Chondrocyte (in vitro differentiated cells): Measurements from ENCODE around the gene GSTT2. TPM values are rescaled to one million over a fixed set of nuclear protein-coding genes. Genes with fewer than 3 reads are reported as not detected.
"Not testable (repeated sequence)": the region's sequence is repeated elsewhere in the genome, so short reads cannot be mapped to it uniquely, and the experiment has no call there.

Source experiments
- DNase-seq: peaks from one replicate; pipeline ENCODE4 v3.0.0; 2021; ENCODE audit warnings: mixed read lengths, low spot score
- H3K27ac Mint-ChIP-seq: one replicate; pipeline ENCODE4 v1.8.0; 2021; ENCODE audit warnings: mild to moderate bottlenecking, moderate library complexity, mixed read lengths; ENCODE audit not compliant: unreplicated experiment
- H3K27me3 Mint-ChIP-seq: 2 replicates; pipeline ENCODE4 v1.8.0; 2021; ENCODE audit warnings: low read depth, mixed read lengths
- H3K36me3 Mint-ChIP-seq: 2 replicates; pipeline ENCODE4 v1.8.0; 2021; ENCODE audit warnings: low read depth, mixed read lengths
- H3K4me1 Mint-ChIP-seq: 2 replicates; pipeline ENCODE4 v1.8.0; 2021; ENCODE audit warnings: low read depth, mild to moderate bottlenecking, mixed read lengths
- H3K4me3 Mint-ChIP-seq: one replicate; pipeline ENCODE4 v1.8.0; 2021; ENCODE audit warnings: mild to moderate bottlenecking, moderate library complexity, mixed read lengths; ENCODE audit not compliant: unreplicated experiment
- H3K9me3 Mint-ChIP-seq: 2 replicates; pipeline ENCODE4 v1.8.0; 2021; ENCODE audit warnings: low read depth, mixed read lengths
- total RNA-seq: library from RNA; stranded (reverse); gene quantifications from 3 replicates; pipeline ENCODE4 v1.2.1, GENCODE V29; 2021
- TF ChIP-seq, protein P1 (sequence below): fragments of 200-600 bp; sonication (generic); IDR thresholded peaks from 2 replicates; pipeline ENCODE4 v1.5.0; 2021; ENCODE audit warnings: antibody characterized with exemption, mild to moderate bottlenecking, moderate library complexity

Gene GSTT2
- total RNA-seq, 1 donor from 2014 or later: not detected

DNA sequence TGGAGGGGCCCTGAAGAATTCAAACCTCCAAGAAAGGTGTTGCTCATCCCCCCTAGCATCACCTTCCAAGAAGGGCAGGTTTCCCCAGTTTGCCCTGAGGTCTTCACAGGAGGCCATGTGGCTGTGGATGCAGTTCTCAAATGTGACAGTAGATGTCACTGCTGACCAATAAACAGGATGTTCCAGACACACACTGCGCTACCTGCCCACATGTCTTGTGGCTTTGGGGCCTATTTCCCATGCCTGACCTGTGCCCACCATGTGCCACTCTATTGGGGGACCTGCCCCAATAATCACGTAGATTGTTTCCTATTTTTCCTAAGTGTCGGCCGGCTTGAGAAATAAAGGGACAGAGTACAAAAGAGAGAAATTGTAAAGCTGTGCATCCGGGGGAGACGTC lies 4.5 kb downstream of the GSTT2 start:
- Mint-ChIP-seq H3K36me3 (no peaks in the 10 kb centered on the region), H3K4me3 (no peak overlapping the region), H3K4me1 (no peaks in the 10 kb centered on the region), H3K27me3 (no peaks in the 10 kb centered on the region), H3K27ac (no peak overlapping the region), H3K9me3 (no peaks in the 10 kb centered on the region)
- TF ChIP-seq, protein P1, sequence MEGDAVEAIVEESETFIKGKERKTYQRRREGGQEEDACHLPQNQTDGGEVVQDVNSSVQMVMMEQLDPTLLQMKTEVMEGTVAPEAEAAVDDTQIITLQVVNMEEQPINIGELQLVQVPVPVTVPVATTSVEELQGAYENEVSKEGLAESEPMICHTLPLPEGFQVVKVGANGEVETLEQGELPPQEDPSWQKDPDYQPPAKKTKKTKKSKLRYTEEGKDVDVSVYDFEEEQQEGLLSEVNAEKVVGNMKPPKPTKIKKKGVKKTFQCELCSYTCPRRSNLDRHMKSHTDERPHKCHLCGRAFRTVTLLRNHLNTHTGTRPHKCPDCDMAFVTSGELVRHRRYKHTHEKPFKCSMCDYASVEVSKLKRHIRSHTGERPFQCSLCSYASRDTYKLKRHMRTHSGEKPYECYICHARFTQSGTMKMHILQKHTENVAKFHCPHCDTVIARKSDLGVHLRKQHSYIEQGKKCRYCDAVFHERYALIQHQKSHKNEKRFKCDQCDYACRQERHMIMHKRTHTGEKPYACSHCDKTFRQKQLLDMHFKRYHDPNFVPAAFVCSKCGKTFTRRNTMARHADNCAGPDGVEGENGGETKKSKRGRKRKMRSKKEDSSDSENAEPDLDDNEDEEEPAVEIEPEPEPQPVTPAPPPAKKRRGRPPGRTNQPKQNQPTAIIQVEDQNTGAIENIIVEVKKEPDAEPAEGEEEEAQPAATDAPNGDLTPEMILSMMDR: no peak
- DNase-seq: no peak

DNA sequence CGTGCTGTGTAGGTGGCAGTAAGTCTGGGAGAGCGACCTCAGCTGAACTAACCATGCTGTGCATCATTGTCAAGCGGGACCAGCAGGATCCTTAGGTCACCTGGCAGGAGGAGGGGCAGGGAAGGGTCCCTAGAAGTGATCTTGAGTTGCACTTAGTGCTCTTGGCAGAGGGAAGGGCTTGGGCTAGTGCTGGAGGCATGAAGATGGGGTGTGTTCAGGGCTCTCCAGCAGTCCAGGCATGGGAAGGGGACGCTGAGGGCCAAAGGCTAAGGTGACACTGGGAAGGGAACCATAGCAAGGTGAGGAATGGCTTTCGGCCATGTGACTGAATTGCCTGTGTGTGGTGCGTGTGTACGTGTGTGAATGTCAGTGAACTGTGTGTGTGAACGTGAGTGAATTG lies 6.2 kb downstream of the GSTT2 start:
- not testable (repeated sequence) for H3K9me3 Mint-ChIP-seq, H3K27ac Mint-ChIP-seq, DNase-seq, H3K4me1 Mint-ChIP-seq, H3K36me3 Mint-ChIP-seq, H3K4me3 Mint-ChIP-seq, H3K27me3 Mint-ChIP-seq

DNA sequence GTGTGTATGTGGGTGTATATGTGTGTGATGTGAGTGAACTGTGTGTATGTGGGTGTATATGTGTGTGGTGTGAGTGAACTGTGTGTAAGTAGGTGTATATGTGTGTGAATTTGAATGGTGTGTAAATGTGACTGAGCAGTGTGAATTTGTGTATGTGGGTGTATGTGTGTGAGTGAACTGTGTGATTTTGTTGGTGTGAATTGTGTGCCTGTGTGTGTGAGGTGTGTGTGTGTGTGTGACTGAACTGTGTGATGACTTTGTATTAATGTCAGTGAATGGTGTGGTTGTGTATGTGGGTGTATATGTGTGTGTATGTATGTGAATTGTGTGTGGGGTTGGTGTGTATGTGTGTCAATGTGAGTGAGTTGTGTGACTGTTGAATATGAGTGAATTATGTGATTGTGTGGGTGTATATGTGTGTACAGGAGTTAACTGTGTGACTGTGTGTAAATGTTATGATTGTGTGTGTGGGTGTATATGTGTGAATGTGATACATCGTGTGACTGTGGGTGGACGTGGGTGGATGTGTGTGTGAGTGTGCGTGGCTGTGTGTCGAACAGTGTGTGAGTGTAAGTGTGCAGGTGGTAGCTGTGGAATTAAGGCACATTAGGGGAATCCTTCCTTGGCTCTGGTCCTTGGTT lies 6.7 kb downstream of the GSTT2 start:
- DNase-seq, H3K9me3 Mint-ChIP-seq, H3K4me3 Mint-ChIP-seq, H3K27ac Mint-ChIP-seq, H3K36me3 Mint-ChIP-seq, H3K4me1 Mint-ChIP-seq, H3K27me3 Mint-ChIP-seq: not testable (repeated sequence)

DNA sequence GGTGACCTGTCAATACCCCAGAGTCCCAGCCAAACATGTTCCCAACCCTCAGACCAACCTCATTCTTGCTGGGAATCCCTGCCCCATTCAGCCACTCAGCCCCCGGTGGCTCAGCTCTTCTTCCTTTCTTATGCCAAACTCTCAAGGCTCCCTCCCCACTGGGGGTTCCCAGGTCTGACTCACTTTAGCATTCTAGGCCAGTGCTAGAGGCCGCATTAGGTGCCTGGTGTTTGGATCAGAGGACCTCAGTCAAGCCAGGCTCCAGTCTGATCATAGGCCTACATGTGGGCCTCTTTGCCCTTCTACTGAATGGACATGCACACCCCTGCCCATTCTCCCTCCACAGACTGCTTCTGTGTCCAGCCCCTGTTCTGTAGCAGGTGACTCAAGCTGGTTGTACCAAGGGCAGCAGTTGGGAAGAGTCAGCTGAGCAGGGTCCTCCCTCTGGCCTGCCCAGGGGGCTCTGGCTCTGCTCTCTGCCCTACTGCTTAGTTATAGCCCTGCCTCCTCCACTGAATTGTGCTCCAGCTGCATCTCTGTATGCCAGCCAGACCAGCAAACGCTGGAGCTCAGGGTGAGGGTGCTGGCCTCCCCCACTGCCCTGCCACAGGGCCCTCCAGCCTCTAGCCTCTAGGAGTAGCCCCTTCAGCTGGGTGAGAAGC lies 9.8 kb downstream of the GSTT2 start:
- not testable (repeated sequence) for H3K4me1 Mint-ChIP-seq, H3K27me3 Mint-ChIP-seq, H3K27ac Mint-ChIP-seq, DNase-seq, H3K9me3 Mint-ChIP-seq, H3K4me3 Mint-ChIP-seq, H3K36me3 Mint-ChIP-seq

DNA sequence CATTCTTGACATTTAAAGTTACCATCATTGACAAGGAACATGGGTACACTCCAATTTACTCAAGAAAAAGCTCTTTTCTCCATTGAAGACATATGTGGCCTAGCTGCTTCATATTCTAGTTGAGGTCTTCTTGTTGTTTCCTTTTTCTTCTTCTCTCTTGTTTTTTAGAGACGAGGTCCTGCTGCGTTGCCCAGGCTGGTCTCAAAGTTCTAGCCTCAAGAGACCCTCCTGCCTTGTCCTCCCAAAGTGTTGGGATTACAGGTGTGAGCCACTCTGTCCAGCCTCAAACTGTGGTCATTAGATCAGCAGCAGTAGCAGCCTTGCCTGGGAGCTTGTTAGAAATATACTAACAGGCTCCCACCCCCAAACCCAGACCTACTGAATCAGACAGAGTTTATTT lies 13.1 kb downstream of the GSTT2 start:
- DNase-seq, H3K4me3 Mint-ChIP-seq, H3K27ac Mint-ChIP-seq, H3K9me3 Mint-ChIP-seq, H3K4me1 Mint-ChIP-seq, H3K36me3 Mint-ChIP-seq, H3K27me3 Mint-ChIP-seq: not testable (repeated sequence)

DNA sequence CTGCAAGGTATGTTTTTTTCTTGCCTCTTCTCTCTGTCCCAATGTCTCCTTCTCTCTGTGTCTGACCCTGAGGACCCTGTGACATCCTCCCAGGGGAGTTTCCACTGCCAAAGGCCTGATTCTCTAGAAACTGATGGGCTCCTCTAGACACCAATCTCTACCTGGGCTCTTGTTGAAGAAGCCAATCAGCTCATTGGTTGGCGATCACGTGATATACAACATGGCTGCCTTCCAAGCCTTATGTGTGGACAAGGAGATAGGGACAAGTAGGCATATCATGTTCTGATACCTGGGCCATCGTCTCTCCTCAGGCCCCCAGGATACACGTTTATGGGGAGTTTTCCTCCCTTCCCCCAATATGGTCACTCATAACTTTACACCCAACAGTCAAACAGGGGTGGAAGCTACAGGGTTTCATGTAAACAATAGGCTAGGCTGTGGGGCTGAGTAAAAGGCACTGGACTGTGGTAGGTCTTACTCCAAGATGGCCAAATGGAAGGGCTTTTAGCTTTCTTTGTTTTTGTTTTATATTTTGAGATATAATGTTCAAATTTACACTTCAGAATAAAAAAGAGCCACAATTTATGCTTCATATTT lies 13.7 kb downstream of the GSTT2 start:
- DNase-seq, H3K4me1 Mint-ChIP-seq, H3K27me3 Mint-ChIP-seq, H3K27ac Mint-ChIP-seq, H3K36me3 Mint-ChIP-seq, H3K9me3 Mint-ChIP-seq, H3K4me3 Mint-ChIP-seq: not testable (repeated sequence)

DNA sequence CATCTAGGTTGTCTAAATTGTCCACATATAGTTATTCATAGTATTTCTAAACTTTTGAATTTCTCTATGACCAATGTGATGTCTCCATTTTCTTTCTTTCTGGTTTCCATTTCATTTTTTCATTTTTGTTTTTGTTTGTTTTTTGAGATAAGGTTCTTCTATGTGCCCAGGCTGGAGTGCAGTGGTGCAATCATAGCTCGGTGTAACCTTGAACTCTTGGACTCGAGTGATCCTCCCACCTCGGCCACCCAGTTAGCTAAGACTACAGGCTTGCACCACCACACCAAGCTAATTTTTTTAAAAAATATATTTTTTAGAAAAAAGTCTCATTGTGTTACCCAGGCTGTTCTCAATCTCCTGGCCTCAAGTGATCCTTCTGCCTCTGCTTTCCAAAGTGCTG lies 17.2 kb downstream of the GSTT2 start:
- H3K4me3 Mint-ChIP-seq: no peak overlapping the region
- no peaks in the 10 kb centered on the region for H3K36me3 Mint-ChIP-seq
- H3K9me3 Mint-ChIP-seq: no peaks in the 10 kb centered on the region
- H3K27me3 Mint-ChIP-seq: peaks cover 2% of the 10 kb centered on the region
- H3K27ac Mint-ChIP-seq: no peak overlapping the region
- TF ChIP-seq, protein P1: no peak
- H3K4me1 Mint-ChIP-seq: no peaks in the 10 kb centered on the region
- no peak for DNase-seq

DNA sequence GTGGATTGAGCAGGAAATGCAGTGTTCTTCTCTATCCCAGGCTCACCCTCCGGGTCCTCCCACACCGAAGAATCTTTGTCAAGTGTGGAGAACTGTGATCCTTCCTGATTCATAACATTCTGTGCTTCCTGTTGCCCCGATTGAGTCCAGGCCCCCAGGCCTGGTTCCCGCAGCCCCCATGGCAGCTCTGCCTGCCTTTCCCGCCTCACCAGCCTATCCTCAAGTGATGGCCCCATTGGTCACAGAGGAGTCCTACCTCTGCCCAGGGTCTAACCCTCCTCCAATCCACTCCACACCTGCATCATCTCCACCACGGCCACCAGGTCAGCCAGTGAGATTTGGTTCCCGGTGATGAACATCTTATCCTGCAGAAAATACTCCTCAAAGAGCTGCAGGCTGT lies 19.8 kb downstream of the GSTT2 start:
- H3K27me3 Mint-ChIP-seq, H3K4me1 Mint-ChIP-seq, H3K27ac Mint-ChIP-seq, H3K4me3 Mint-ChIP-seq, H3K9me3 Mint-ChIP-seq, DNase-seq, H3K36me3 Mint-ChIP-seq: not testable (repeated sequence)
